Measurements from ENCODE around the gene BMPER.

DNA sequence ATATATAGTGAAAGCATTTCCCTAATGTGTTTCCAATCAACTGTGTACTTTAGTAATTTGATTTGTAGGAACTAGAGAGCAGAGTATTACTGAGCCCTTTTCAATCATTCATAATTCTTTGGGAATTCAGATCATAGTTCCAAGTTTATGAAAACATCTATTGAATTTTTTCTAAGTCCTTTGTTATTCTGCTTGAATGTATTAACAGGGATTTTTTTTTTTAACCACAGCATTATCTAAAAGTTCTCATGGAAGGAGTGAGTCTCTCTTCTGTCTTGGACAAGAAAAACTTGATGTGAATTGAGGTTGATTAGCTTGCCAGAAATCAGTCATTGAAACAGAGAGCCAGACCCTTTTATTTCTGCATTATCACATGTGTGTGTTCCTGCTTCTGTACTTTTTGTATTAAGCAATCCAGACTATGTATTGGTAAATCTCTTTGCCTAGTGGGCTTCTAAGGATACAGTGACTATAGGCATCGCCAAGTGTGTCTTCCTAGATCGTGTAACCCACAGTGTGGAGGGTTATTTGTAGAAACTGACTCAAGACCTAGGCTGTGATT is 59.9 kb downstream of the BMPER start:
- TF ChIP-seq, protein P1, sequence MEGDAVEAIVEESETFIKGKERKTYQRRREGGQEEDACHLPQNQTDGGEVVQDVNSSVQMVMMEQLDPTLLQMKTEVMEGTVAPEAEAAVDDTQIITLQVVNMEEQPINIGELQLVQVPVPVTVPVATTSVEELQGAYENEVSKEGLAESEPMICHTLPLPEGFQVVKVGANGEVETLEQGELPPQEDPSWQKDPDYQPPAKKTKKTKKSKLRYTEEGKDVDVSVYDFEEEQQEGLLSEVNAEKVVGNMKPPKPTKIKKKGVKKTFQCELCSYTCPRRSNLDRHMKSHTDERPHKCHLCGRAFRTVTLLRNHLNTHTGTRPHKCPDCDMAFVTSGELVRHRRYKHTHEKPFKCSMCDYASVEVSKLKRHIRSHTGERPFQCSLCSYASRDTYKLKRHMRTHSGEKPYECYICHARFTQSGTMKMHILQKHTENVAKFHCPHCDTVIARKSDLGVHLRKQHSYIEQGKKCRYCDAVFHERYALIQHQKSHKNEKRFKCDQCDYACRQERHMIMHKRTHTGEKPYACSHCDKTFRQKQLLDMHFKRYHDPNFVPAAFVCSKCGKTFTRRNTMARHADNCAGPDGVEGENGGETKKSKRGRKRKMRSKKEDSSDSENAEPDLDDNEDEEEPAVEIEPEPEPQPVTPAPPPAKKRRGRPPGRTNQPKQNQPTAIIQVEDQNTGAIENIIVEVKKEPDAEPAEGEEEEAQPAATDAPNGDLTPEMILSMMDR (conservative IDR thresholded peaks at IDR 0.05; ENCODE audit: low read depth, low read length): no peak
- no peak for TF ChIP-seq EZH2 (IDR thresholded peaks at IDR 0.05; ENCODE audit: borderline replicate concordance, low read depth, low read length, poor library complexity, severe bottlenecking)
